Small intestine (tissue), 7 donors: ENCODE results near the gene SLC45A1. TPM values are rescaled to one million over a fixed set of nuclear protein-coding genes. Genes with fewer than 3 reads are reported as not detected.
A peak's percentile ranks its signal among the peaks of the same experiment; 100 is the strongest.

Experiments
- DNase-seq, 2 donors: peaks; one replicate each; pipeline versions ENCODE4 v3.0.0 to v3.0.0-alpha.2; 2013
- FAIRE-seq: peaks from 2 replicates; lab custom pipeline; 2012; peaks lifted over from hg19 to GRCh38; lab: Jason Lieb, UNC
- H3K27ac ChIP-seq, 3 donors: one replicate each; pipeline ENCODE4 v1.5.1; 2013; ENCODE audit warnings: low read length in 2 of 3, mild to moderate bottlenecking in 2 of 3, control low read depth in 1 of 3, inconsistent platforms in 1 of 3, low read depth in 1 of 3, moderate library complexity in 1 of 3
- H3K27me3 ChIP-seq, 3 donors: one replicate each; pipeline ENCODE4 v1.6.1; 2013; ENCODE audit warnings: low read length in 3 of 3, inconsistent platforms in 1 of 3; ENCODE audit not compliant: control insufficient read depth in 3 of 3, insufficient read depth in 3 of 3
- H3K36me3 ChIP-seq, 3 donors: one replicate each; pipeline ENCODE4 v1.6.1; 2013; ENCODE audit warnings: low read length in 3 of 3, inconsistent platforms in 1 of 3, low read depth in 1 of 3, mild to moderate bottlenecking in 1 of 3, moderate library complexity in 1 of 3; ENCODE audit not compliant: control insufficient read depth in 3 of 3, insufficient read depth in 2 of 3
- H3K4me1 ChIP-seq, 3 donors: one replicate each; pipeline ENCODE4 v1.6.1; 2013; ENCODE audit warnings: low read length in 2 of 3, inconsistent platforms in 1 of 3, low read depth in 1 of 3, mild to moderate bottlenecking in 1 of 3, moderate library complexity in 1 of 3; ENCODE audit not compliant: control insufficient read depth in 3 of 3, insufficient read depth in 2 of 3
- H3K4me3 ChIP-seq, 3 donors: one replicate each; pipeline ENCODE4 v1.5.1; 2013; ENCODE audit warnings: low read length in 3 of 3, control low read depth in 1 of 3, inconsistent platforms in 1 of 3, low read depth in 1 of 3, mild to moderate bottlenecking in 1 of 3, moderate library complexity in 1 of 3
- H3K9me3 ChIP-seq, 2 donors: one replicate each; pipeline ENCODE4 v1.6.1; 2013; ENCODE audit warnings: low read depth in 1 of 2, low read length in 1 of 2; ENCODE audit not compliant: control insufficient read depth in 2 of 2, insufficient read depth in 1 of 2
- WGBS, 3 donors: extraction: QIAGEN DNeasy Blood & Tissue Kit; methylation state at CpG; one replicate each; pipeline ENCODE4 v1.1.7; 2013; 5-methylcytosine and 5-hydroxymethylcytosine counted together
- polyA plus RNA-seq, 4 donors: library from polyadenylated mRNA; stranded (reverse) in 3 of 4; unstranded in 1 of 4; fragments of 200-250 nt in 3 of 4; fragments of 120-200 nt in 1 of 4; gene quantifications; one replicate each; pipeline versions ENCODE4 v1.2.1 to v1.2.3, GENCODE V29; 2013
- donor health status: healthy with polysubstance abuse.
- donor health status: control.
- donor health status: control.
- donor health status: Bipolar disorder and iron deficiency.
- donor health status: healthy.

The SLC45A1 gene
- polyA plus RNA-seq, 4 donors, result 0.58 to 2.4 TPM; not detected in 2

DNA sequence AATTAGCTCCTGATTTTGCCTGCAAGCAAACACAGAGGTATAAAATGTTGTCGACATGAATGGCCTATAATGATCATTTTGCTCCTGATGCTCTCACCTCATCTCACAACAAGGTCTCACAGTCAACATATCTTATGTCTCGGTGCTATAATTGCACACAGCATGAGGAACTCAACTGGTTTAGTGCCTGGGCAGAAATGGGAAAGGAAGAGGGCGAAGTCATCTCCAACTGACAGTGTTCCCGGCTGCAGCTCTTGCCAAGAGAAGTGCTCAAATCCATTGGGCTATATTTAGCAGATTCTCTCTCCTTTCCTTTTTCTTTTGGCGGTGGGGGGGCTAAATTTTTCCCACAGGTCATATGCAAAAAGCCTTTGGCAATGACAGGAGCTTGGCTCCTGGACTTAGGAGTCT lies 53.0 kb downstream of the SLC45A1 start:
- Histone ChIP-seq H3K4me3 (no peak overlapping the region), H3K27ac (peak overlapping the region; percentile 13 to 77 (median 13)), H3K9me3 (no peaks in the 10 kb centered on the region), H3K27me3 (no peaks in the 10 kb centered on the region), H3K4me1 (peaks cover 6 to 52% (median 25%) of the 10 kb centered on the region in 3 donors), H3K36me3 (peaks cover 0 to 52% (median 5%) of the 10 kb centered on the region in 3 donors)
- WGBS, 3 donors, result 18 to 38% (median 36%) methylated on average over 5 of the region's 5 CpGs
- DNase-seq, result no peak
- no peak for FAIRE-seq

DNA sequence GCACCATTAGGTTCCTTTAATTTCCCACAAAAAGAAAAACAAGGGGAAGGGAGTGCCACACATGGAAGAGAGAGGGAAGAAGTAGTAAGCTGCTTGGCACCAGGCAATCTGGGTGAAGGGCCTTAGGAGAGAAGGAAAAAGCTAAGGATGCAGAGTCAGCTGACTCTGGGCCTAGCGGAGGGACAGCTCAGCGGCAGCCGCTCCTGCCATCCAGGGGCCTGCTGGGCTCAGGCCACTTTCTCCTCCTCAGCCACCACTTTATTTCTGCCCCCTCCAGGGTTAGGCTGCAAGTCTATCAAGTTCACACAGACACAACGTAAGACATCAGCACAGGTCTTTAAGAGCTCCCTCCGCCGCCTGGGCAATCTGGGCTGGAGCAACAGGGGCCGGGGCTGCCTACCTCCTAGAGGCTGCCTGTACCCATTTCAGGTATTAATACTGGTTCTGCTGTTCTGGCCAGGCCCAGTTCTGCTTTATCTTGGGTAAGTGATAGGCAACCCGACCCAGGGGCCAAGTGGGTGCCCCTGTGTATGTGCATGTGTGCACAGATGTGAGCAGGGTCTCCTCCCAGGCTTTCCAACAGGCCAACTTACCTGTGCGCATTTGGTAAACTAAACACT lies 53.6 kb downstream of the SLC45A1 start:
- DNase-seq, result no peak
- Histone ChIP-seq H3K27me3 (no peaks in the 10 kb centered on the region), H3K4me3 (no peak overlapping the region), H3K36me3 (peaks cover 2 to 49% (median 3%) of the 10 kb centered on the region in 3 donors), H3K4me1 (peaks cover 6 to 52% (median 25%) of the 10 kb centered on the region in 3 donors), H3K9me3 (no peaks in the 10 kb centered on the region), H3K27ac (peak overlapping the region; percentile 5 to 77 (median 13))
- 75 to 86% (median 82%) methylated on average over 9 of the region's 9 CpGs for WGBS, 3 donors
- no peak for FAIRE-seq

DNA sequence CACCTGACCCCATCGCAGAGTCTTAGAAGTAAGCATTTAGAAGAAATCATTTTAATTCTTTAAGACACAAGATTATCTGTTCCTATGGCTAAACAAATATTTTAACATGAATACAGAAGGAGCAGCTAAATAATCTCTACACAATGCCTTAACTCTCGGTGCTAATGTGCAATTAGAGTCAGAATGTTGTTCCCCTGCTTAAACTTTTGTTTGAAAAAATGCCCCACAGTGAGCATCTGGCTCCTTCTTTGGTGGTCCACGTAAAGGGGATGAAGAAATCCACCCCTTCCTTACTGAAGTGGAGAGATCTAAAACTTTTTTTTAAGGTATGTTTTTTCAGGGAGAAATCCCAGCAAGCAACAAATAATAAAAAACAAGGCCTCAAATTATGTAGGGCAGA lies 55.2 kb downstream of the SLC45A1 start:
- DNase-seq (no peak), FAIRE-seq (no peak)
- WGBS, 3 donors, result 65 to 74% (median 74%) methylated on average over 3 of the region's 3 CpGs
- Histone ChIP-seq H3K36me3 (peaks cover 2 to 43% (median 6%) of the 10 kb centered on the region in 3 donors), H3K4me3 (no peak overlapping the region), H3K4me1 (peaks cover 4 to 43% (median 28%) of the 10 kb centered on the region in 3 donors), H3K9me3 (no peaks in the 10 kb centered on the region), H3K27me3 (no peaks in the 10 kb centered on the region), H3K27ac (peak overlapping the region in 2 of 3 donors; percentile 32 to 84)

DNA sequence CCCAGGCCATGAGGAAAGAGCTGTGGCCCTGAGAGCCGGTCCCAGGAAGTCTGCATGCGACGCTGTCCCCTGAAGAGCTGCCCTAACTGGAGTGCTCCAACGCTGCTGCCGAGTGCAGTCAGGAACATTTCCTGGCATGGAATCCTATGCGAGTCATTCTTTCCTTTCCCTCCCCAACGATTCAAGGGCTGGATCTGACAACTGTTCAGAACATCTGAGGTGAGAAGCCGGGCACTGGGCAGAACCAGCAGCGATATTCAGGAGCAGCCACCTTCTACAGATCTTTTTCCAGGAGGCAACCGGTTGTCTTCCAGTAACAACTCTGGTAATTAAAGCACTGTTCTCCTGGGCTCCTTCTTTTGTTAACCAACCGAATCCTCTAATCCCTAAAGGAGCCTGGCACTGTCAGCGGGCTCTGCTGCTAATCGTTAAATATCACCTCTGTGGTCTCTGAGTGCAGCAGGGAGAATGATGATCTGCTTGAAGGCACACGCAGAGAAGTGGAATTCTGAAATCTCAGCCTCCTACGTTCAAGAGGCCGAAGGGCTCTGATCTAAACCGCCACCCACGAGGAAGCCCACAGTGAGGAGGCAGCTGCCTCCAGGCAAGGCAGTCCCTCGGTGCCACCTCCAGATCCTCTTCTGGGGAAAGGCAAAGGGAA lies 55.8 kb downstream of the SLC45A1 start:
- FAIRE-seq, result no peak
- peak; percentile 37 to 47 for DNase-seq
- Histone ChIP-seq H3K27me3 (no peaks in the 10 kb centered on the region), H3K4me3 (no peak overlapping the region), H3K9me3 (no peaks in the 10 kb centered on the region), H3K4me1 (peaks cover 4 to 47% (median 28%) of the 10 kb centered on the region in 3 donors), H3K36me3 (peaks cover 2 to 45% (median 11%) of the 10 kb centered on the region in 3 donors), H3K27ac (peak overlapping the region in 2 of 3 donors; percentile 52 to 84)
- 31 to 44% (median 42%) methylated on average over 19 of the region's 19 CpGs for WGBS, 3 donors

DNA sequence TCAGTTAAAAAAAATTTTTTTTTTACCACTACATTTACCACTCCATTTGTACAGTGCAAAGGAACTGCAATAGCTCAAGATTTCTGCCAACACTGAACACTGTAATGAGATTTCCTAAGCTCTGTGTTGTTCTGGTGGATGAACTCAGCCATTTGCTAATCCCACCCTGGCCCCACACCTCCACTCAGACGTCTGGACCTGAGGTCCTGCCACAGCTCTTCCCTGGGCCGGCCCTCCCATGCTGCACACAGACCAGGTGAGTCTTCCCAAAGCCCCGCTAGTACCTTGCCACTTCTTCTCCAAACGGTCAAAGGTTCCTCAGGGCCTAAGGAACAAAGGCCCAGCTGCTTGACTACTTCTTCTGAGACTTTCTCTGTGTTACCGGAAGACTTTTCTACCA lies 56.4 kb downstream of the SLC45A1 start:
- peaks cover 2 to 49% (median 12%) of the 10 kb centered on the region in 3 donors for H3K36me3 ChIP-seq
- DNase-seq (peak in 1 of 2 donors; percentile 52), FAIRE-seq (no peak)
- no peaks in the 10 kb centered on the region for H3K27me3 ChIP-seq
- whole genome bisulfite sequencing, 3 donors, result 23 to 67% (median 51%) methylated on average over 5 of the region's 5 CpGs
- peak overlapping the region in 2 of 3 donors; percentile 32 to 52 for H3K27ac ChIP-seq
- peaks cover 4 to 50% (median 29%) of the 10 kb centered on the region in 3 donors for H3K4me1 ChIP-seq
- no peaks in the 10 kb centered on the region for H3K9me3 ChIP-seq
- H3K4me3 ChIP-seq, result no peak overlapping the region

DNA sequence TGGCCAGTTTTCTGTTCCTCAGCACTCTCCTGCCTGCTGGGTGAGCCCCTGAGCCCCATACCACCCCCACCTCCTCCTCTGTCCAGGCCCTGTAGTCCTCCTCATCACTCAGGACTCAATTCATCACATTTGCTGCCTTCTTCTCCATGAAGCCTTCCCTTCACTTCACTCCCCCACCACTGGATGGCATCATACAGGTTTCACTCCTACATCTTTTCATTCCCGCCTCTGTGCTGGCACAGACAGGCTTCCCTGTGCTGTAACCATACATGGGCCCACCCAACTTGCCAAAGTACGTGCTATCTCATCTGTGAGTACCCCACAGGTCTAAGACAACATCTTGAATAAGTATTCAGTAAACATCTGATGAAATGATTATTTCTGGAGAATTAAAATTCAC lies 56.9 kb downstream of the SLC45A1 start:
- H3K27ac ChIP-seq, result peak overlapping the region in 2 of 3 donors; percentile 7 to 57
- no peaks in the 10 kb centered on the region for H3K27me3 ChIP-seq
- FAIRE-seq (no peak), DNase-seq (peak in 1 of 2 donors; percentile 47)
- no peak overlapping the region for H3K4me3 ChIP-seq
- WGBS, 3 donors, result 83 to 91% (median 86%) methylated on average over 2 of the region's 2 CpGs
- H3K36me3 ChIP-seq, result peaks cover 2 to 53% (median 12%) of the 10 kb centered on the region in 3 donors
- no peaks in the 10 kb centered on the region for H3K9me3 ChIP-seq
- H3K4me1 ChIP-seq, result peaks cover 4 to 50% (median 33%) of the 10 kb centered on the region in 3 donors

DNA sequence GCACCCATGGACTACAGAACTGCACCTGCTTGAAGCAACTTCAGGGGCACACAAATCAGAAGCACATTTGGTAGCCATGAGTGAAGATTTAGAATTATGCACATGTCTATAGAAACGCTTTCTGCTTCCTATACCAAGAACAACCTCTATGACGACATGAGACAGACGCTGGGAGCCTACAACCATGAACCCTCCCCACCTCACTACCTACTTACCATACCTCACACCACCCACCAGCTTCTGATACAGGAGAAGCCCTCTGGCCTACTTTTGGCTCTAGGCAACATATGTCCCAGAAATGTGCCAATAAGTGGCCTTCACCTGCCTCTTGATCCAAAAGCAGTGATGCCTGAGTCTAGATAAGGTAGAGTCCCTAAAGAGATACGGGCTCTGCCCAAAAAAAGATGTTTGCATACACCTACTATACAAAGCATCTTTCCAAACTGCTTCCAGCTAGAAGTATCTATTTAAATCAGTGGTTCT lies 58.5 kb downstream of the SLC45A1 start:
- H3K27ac ChIP-seq, result peak overlapping the region in 1 of 3 donors; percentile 29
- 72 to 86% (median 73%) methylated on average over 4 of the region's 4 CpGs for WGBS, 3 donors

DNA sequence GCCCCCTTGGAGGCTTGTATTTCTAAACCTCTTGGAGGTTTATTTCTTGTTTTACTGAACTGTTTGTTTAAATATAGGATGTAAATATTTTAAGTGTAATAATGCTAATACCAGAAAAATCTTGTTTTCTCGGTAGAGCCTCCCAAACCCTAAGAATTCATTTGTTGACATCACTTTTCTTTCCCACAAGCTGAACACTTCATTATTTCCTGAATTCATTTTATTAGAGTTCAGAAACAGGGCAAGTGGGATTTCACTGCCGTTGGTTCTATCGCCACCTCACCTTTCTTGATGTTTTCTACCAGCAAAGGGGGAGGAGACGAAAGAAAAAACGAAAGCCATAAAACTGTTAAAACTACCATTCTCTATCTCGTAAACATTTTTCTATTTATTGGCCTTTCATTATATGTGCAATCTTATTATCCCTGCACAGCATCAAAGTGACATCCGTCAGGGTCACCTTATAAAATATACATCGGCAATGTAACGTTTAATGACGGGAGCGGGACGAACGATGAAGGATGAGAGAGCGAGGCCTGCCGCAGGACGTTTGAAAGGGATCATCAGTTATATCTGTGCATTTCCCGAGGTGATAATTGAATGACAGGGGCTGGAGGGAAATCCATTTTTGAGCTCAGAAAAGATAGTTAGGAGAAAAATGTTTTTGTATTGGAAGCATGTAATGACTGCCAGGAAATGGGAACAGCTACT lies 59.5 kb downstream of the SLC45A1 start:
- H3K4me3 ChIP-seq, result no peak overlapping the region
- peaks cover 2 to 64% (median 12%) of the 10 kb centered on the region in 3 donors for H3K36me3 ChIP-seq
- no peak for FAIRE-seq
- H3K27me3 ChIP-seq, result no peaks in the 10 kb centered on the region
- no peaks in the 10 kb centered on the region for H3K9me3 ChIP-seq
- peaks cover 1 to 30% (median 23%) of the 10 kb centered on the region in 3 donors for H3K4me1 ChIP-seq
- 85 to 90% (median 89%) methylated on average over 17 of the region's 17 CpGs for WGBS, 3 donors
- no peak for DNase-seq
- H3K27ac ChIP-seq, result peak overlapping the region in 1 of 3 donors; percentile 34

More for the DNA sequence above, 58.5 kb downstream of the SLC45A1 start:
- Histone ChIP-seq H3K27me3 (no peaks in the 10 kb centered on the region), H3K4me1 (peaks cover 4 to 36% (median 30%) of the 10 kb centered on the region in 3 donors), H3K4me3 (no peak overlapping the region), H3K36me3 (peaks cover 2 to 65% (median 12%) of the 10 kb centered on the region in 3 donors), H3K9me3 (no peaks in the 10 kb centered on the region)
- FAIRE-seq, result no peak
- no peak for DNase-seq
